Measurements from ENCODE around the gene LYSMD4.

LYSMD4 gene

GRCh38 chr15:99731336-99732123 lies 1.7 kb downstream of the LYSMD4 start:
- DNase-seq (ENCODE audit: low read depth) = no peak

- DNase-seq (ENCODE audit: low read depth) = no peak
These were observed 3.3 kb downstream of the LYSMD4 start for GRCh38 chr15:99729920-99730319.

- DNase-seq (ENCODE audit: low read depth) = no peak
These were observed 3.9 kb downstream of the LYSMD4 start for GRCh38 chr15:99729327-99729726.

- no peak for DNase-seq (ENCODE audit: low read depth)
These were observed 4.3 kb downstream of the LYSMD4 start for GRCh38 chr15:99728916-99729315.

- no peak for DNase-seq (ENCODE audit: low read depth)
These were observed 5.5 kb downstream of the LYSMD4 start for GRCh38 chr15:99727733-99728132.

- DNase-seq (ENCODE audit: low read depth) = no peak
These were observed 5.9 kb downstream of the LYSMD4 start for GRCh38 chr15:99727330-99727729.

GRCh38 chr15:99726333-99726732 lies 6.9 kb downstream of the LYSMD4 start:
- DNase-seq (ENCODE audit: low read depth) = no peak

- no peak for DNase-seq (ENCODE audit: low read depth)
These were observed 10.8 kb downstream of the LYSMD4 start for GRCh38 chr15:99722406-99722805.

- no peak for DNase-seq (ENCODE audit: low read depth)
These were observed 11.3 kb downstream of the LYSMD4 start for GRCh38 chr15:99721896-99722295.

GRCh38 chr15:99721104-99721778 lies 12.0 kb downstream of the LYSMD4 start:
- no peak for DNase-seq (ENCODE audit: low read depth)

GRCh38 chr15:99720533-99720932 lies 12.7 kb downstream of the LYSMD4 start:
- no peak for DNase-seq (ENCODE audit: low read depth)

- DNase-seq (ENCODE audit: low read depth) = no peak
These were observed 14.1 kb downstream of the LYSMD4 start for GRCh38 chr15:99719096-99719541.

- DNase-seq (ENCODE audit: low read depth) = no peak
These were observed 14.8 kb downstream of the LYSMD4 start for GRCh38 chr15:99718421-99718820.

GRCh38 chr15:99717161-99718009 lies 15.9 kb downstream of the LYSMD4 start:
- DNase-seq (ENCODE audit: low read depth) = no peak

- DNase-seq (ENCODE audit: low read depth) = no peak
These were observed 16.6 kb downstream of the LYSMD4 start for GRCh38 chr15:99716540-99717095.

- no peak for DNase-seq (ENCODE audit: low read depth)
These were observed 20.8 kb downstream of the LYSMD4 start for GRCh38 chr15:99712415-99712814.

GRCh38 chr15:99711625-99712024 lies 21.6 kb downstream of the LYSMD4 start:
- DNase-seq (ENCODE audit: low read depth) = no peak

- no peak for DNase-seq (ENCODE audit: low read depth)
These were observed 23.8 kb downstream of the LYSMD4 start for GRCh38 chr15:99709243-99709986.

- no peak for DNase-seq (ENCODE audit: low read depth)
These were observed 24.7 kb downstream of the LYSMD4 start for GRCh38 chr15:99708563-99708962.

GRCh38 chr15:99707473-99708270 lies 25.6 kb downstream of the LYSMD4 start:
- DNase-seq (ENCODE audit: low read depth) = no peak
